Measurements from ENCODE around the gene KCNC1.

The KCNC1 gene

DNA sequence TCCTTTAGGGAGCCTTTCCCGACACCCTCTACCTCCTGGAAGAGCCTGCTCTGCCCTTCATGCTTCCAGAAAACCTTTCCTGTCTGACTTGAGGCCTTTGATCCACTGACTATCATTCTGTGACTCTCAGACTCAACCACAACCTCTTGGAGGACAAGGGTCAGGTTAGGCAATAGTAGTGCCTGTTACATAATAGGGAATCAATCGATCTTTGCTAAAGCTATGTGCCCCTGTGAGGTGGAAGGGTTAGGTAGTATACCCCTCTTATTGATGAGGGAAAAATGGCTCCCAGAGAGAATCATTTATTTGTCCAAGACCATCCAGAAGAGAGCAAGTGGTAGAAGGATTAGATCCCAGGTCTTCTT, 16.2 kb downstream of the KCNC1 start:
- Histone ChIP-seq H3K4me2 (ENCODE audit: low read depth, low read length, poor library complexity, severe bottlenecking) (no peak overlapping the region), H2AFZ (ENCODE audit: low read length) (no peak overlapping the region)

DNA sequence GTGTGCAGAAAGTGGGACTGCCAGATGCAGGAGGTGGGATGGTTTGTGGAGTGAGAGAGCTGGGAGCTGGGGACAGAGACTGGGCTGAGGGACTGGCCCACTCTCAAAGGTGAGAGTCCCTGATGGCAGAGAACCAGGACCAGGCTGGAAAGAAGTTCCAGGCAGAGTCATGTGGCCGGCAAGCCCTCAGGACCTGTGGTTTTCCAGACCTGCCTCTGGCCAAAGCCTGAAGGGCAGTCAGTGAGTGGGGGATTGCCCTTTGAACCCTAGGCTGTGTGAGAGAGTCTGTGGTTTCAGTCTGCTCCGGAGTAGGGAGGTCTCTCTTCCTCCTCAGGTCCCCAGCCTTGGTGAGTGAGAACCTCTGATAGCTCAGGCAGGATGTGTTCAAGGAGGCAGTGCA, 17.0 kb downstream of the KCNC1 start:
- no peaks in the 10 kb centered on the region for H3F3A ChIP-seq (ENCODE audit: low read depth)

More for the DNA sequence above, 16.2 kb downstream of the KCNC1 start:
- Histone ChIP-seq H3F3A (ENCODE audit: low read depth) (no peaks in the 10 kb centered on the region), H3K9ac (ENCODE audit: low read depth, low read length, poor library complexity, severe bottlenecking) (no peak overlapping the region), H4K20me1 (ENCODE audit: insufficient read depth, low read length, poor library complexity, severe bottlenecking) (no peaks in the 10 kb centered on the region), H3K4me1 (ENCODE audit: insufficient read depth, low read length, poor library complexity, severe bottlenecking) (no peaks in the 10 kb centered on the region), H3K36me3 (ENCODE audit: insufficient read depth, low read length) (no peaks in the 10 kb centered on the region), H3K9me2 (replicated peaks; ENCODE audit: low read depth, low read length) (no peaks in the 10 kb centered on the region), H3K4me3 (ENCODE audit: low read length, poor library complexity, severe bottlenecking) (no peak overlapping the region), H3K79me2 (ENCODE audit: insufficient read depth, low read length) (no peaks in the 10 kb centered on the region), H3K27me3 (ENCODE audit: insufficient read depth, low read length, poor library complexity, severe bottlenecking) (no peaks in the 10 kb centered on the region), H3K9me3 (ENCODE audit: insufficient read depth, low read depth, low read length) (no peaks in the 10 kb centered on the region)
- TF ChIP-seq CTCF (conservative IDR thresholded peaks at IDR 0.05; ENCODE audit: low read length) (no peak), EZH2phosphoT487 (IDR thresholded peaks at IDR 0.05; ENCODE audit: borderline replicate concordance) (no peak)

GRCh38 chr11:17752144-17752543, 17.6 kb downstream of the KCNC1 start:
- H3K79me2 ChIP-seq (ENCODE audit: insufficient read depth, low read length), result no peaks in the 10 kb centered on the region
- no peaks in the 10 kb centered on the region for H4K20me1 ChIP-seq (ENCODE audit: insufficient read depth, low read length, poor library complexity, severe bottlenecking)
- no peaks in the 10 kb centered on the region for H3K9me3 ChIP-seq (ENCODE audit: insufficient read depth, low read depth, low read length)
- no peaks in the 10 kb centered on the region for H3K36me3 ChIP-seq (ENCODE audit: insufficient read depth, low read length)
- H3K4me3 ChIP-seq (ENCODE audit: low read length, poor library complexity, severe bottlenecking), result no peak overlapping the region
- no peaks in the 10 kb centered on the region for H3K27me3 ChIP-seq (ENCODE audit: insufficient read depth, low read length, poor library complexity, severe bottlenecking)
- no peaks in the 10 kb centered on the region for H3K9me2 ChIP-seq (replicated peaks; ENCODE audit: low read depth, low read length)
- no peak overlapping the region for H3K9ac ChIP-seq (ENCODE audit: low read depth, low read length, poor library complexity, severe bottlenecking)
- H3K4me1 ChIP-seq (ENCODE audit: insufficient read depth, low read length, poor library complexity, severe bottlenecking), result no peaks in the 10 kb centered on the region
- no peak overlapping the region for H3K4me2 ChIP-seq (ENCODE audit: low read depth, low read length, poor library complexity, severe bottlenecking)
- no peak overlapping the region for H2AFZ ChIP-seq (ENCODE audit: low read length)
- H3F3A ChIP-seq (ENCODE audit: low read depth), result no peaks in the 10 kb centered on the region
- no peak for TF ChIP-seq CTCF (conservative IDR thresholded peaks at IDR 0.05; ENCODE audit: low read length)
- TF ChIP-seq EZH2phosphoT487 (IDR thresholded peaks at IDR 0.05; ENCODE audit: borderline replicate concordance), result no peak

More for the DNA sequence above, 17.0 kb downstream of the KCNC1 start:
- Histone ChIP-seq H4K20me1 (ENCODE audit: insufficient read depth, low read length, poor library complexity, severe bottlenecking) (no peaks in the 10 kb centered on the region), H3K4me2 (ENCODE audit: low read depth, low read length, poor library complexity, severe bottlenecking) (no peak overlapping the region), H3K4me3 (ENCODE audit: low read length, poor library complexity, severe bottlenecking) (no peak overlapping the region), H3K9ac (ENCODE audit: low read depth, low read length, poor library complexity, severe bottlenecking) (no peak overlapping the region), H3K27me3 (ENCODE audit: insufficient read depth, low read length, poor library complexity, severe bottlenecking) (no peaks in the 10 kb centered on the region), H3K4me1 (ENCODE audit: insufficient read depth, low read length, poor library complexity, severe bottlenecking) (no peaks in the 10 kb centered on the region), H3K9me3 (ENCODE audit: insufficient read depth, low read depth, low read length) (no peaks in the 10 kb centered on the region), H3K79me2 (ENCODE audit: insufficient read depth, low read length) (no peaks in the 10 kb centered on the region), H2AFZ (ENCODE audit: low read length) (no peak overlapping the region), H3K9me2 (replicated peaks; ENCODE audit: low read depth, low read length) (no peaks in the 10 kb centered on the region), H3K36me3 (ENCODE audit: insufficient read depth, low read length) (no peaks in the 10 kb centered on the region)
- TF ChIP-seq EZH2phosphoT487 (IDR thresholded peaks at IDR 0.05; ENCODE audit: borderline replicate concordance) (no peak), CTCF (conservative IDR thresholded peaks at IDR 0.05; ENCODE audit: low read length) (no peak)

Data from Loucy (cell line).